LNCaP clone FGC (cell line): ENCODE results near the gene TAOK1.

Source experiments
- DNase-seq: peaks from one replicate; pipeline ENCODE4 v3.0.0-alpha.2; 2011; ENCODE audit warnings: low read depth
- H3K4me3 ChIP-seq: 2 replicates; pipeline ENCODE4 v1.5.1; 2011; ENCODE audit warnings: mild to moderate bottlenecking, low read depth, low read length, control low read depth
- CTCF ChIP-seq: IDR thresholded peaks from 2 replicates; pipeline ENCODE4 v1.5.1; 2012; ENCODE audit warnings: mild to moderate bottlenecking; ENCODE audit not compliant: control insufficient read depth, insufficient read depth; ENCODE audit errors: extremely low read depth

The TAOK1 gene

GRCh38 chr17:29583324-29584248 is 193.4 kb downstream of the TAOK1 start:
- no peak for DNase-seq
- TF ChIP-seq CTCF: no peak
- no peak overlapping the region for H3K4me3 ChIP-seq

GRCh38 chr17:29584452-29585079 is 194.4 kb downstream of the TAOK1 start:
- H3K4me3 ChIP-seq: no peak overlapping the region
- no peak for DNase-seq

GRCh38 chr17:29585080-29585751 is 195.1 kb downstream of the TAOK1 start:
- TF ChIP-seq CTCF: 0 out of 2 replicates have a peak, but pooled peaks have one; percentile 3
- no peak overlapping the region for H3K4me3 ChIP-seq
- DNase-seq: no peak

More at GRCh38 chr17:29584452-29585079, 194.4 kb downstream of the TAOK1 start:
- TF ChIP-seq CTCF: no peak

- no peak for DNase-seq
- TF ChIP-seq CTCF: no peak
- H3K4me3 ChIP-seq: no peak overlapping the region
Observed at GRCh38 chr17:29586676-29587469, 196.7 kb downstream of the TAOK1 start.

GRCh38 chr17:29587591-29587990 is 197.4 kb downstream of the TAOK1 start:
- no peak for DNase-seq
- H3K4me3 ChIP-seq: peak overlapping the region; percentile 69
- TF ChIP-seq CTCF: no peak

GRCh38 chr17:29588017-29588561 is 197.9 kb downstream of the TAOK1 start:
- peak overlapping the region; percentile 69 for H3K4me3 ChIP-seq
- no peak for TF ChIP-seq CTCF

More at GRCh38 chr17:29588017-29588561, 197.9 kb downstream of the TAOK1 start:
- DNase-seq: no peak
